ENCODE measurements around the gene REV3L. TPM values are rescaled to one million over a fixed set of nuclear protein-coding genes. Genes with fewer than 3 reads are reported as not detected.

REV3L gene
- total and polyA plus RNA-seq, 2 donors (not counting 3 experiments of a cell fraction or from before 2014, with no cell fraction given), result 6.0 to 22.7 TPM

DNA sequence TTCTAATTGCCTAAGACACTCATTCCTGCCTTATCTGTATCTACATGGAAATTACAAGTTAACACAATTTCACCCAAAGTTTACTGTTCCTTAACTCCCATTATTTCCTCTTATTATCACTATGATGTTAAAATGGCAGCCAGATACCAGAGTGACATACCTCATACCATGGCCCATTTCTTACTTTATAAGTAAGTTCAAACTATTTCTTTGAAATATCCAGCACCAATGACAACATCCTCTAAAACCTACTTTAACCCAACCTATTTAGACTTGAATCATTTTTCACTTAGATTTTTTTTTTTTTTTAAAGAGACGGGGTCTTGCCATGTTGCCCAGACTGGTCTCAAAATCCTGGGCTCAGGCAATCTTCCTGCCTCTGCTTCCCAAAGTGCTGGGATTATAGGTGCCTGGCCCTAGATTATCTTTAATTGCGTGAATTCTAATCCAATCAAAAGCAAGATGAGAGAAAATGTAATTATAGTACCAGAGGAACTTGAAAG lies 10.0 kb downstream of the REV3L start:
- no peaks in the 10 kb centered on the region for H3K9me3 ChIP-seq (replicated peaks; ENCODE audit: control insufficient read depth, insufficient read depth, low read length)
- dilution Hi-C loops (cut with MboI; ENCODE audit: extremely low pct_ligation_motif_present, low sequenced_read_pairs), result no loop called here
- peaks cover 51% of the 10 kb centered on the region for H3K79me2 ChIP-seq (ENCODE audit: control insufficient read depth, insufficient read depth, low read length)
- ChIA-PET POLR2A (no interaction called here), CTCF (no interaction called here)
- TF ChIP-seq MYC (IDR thresholded peaks at IDR 0.05; ENCODE audit: low read depth, low read length) (no peak), POLR2A (IDR thresholded peaks at IDR 0.05; ENCODE audit: low read depth, low read length) (no peak), GATA2 (IDR thresholded peaks at IDR 0.05; ENCODE audit: insufficient read depth, insufficient read length, low read depth, low read length) (no peak), FOS (IDR thresholded peaks at IDR 0.05; ENCODE audit: borderline replicate concordance, insufficient read depth, low read length) (no peak)
- H4K20me1 ChIP-seq (replicated peaks; ENCODE audit: control insufficient read depth, extremely low read depth, insufficient read depth, low read length), result no peaks in the 10 kb centered on the region
- no peak overlapping the region for H3K4me3 ChIP-seq (replicated peaks in 1 of 3; ENCODE audit: insufficient read depth in 1 of 3, low read depth in 1 of 3, low read length in 3 of 3)
- FAIRE-seq (no peak), DNase-seq (ENCODE audit: low read depth, low spot score) (no peak)
- peaks cover 22% of the 10 kb centered on the region for H3K4me1 ChIP-seq (ENCODE audit: control insufficient read depth, extremely low read depth, insufficient read depth, low read length)
- H3K36me3 ChIP-seq (ENCODE audit: control insufficient read depth in 2 of 2, extremely low read depth in 1 of 2, insufficient read depth in 2 of 2, low read length in 2 of 2), result no peaks in the 10 kb centered on the region
- H3K9ac ChIP-seq (replicated peaks; ENCODE audit: extremely low read depth, insufficient read depth, low read length), result no peak overlapping the region
- BruUV-seq (replicated peaks), result no TSS peak
- no peak overlapping the region for H3K4me2 ChIP-seq (ENCODE audit: insufficient read depth, low read length)
- no peaks in the 10 kb centered on the region for H3K9me1 ChIP-seq (replicated peaks; ENCODE audit: control insufficient read depth, extremely low read depth, insufficient read depth, low read length)
- H3K27ac ChIP-seq (ENCODE audit: insufficient read depth, low read depth, low read length), result no peak overlapping the region
- intact Hi-C loops (cut with micrococcal nuclease), result no loop called here
- no peaks in the 10 kb centered on the region for H3K27me3 ChIP-seq (ENCODE audit: control insufficient read depth in 2 of 2, insufficient read depth in 2 of 2, low read length in 2 of 2)
- H2AFZ ChIP-seq (ENCODE audit: low read depth, low read length), result no peak overlapping the region

- no peaks in the 10 kb centered on the region for H3K9me3 ChIP-seq (replicated peaks; ENCODE audit: control insufficient read depth, insufficient read depth, low read length)
- peaks cover 20% of the 10 kb centered on the region for H3K4me1 ChIP-seq (ENCODE audit: control insufficient read depth, extremely low read depth, insufficient read depth, low read length)
- TF ChIP-seq, protein P1, sequence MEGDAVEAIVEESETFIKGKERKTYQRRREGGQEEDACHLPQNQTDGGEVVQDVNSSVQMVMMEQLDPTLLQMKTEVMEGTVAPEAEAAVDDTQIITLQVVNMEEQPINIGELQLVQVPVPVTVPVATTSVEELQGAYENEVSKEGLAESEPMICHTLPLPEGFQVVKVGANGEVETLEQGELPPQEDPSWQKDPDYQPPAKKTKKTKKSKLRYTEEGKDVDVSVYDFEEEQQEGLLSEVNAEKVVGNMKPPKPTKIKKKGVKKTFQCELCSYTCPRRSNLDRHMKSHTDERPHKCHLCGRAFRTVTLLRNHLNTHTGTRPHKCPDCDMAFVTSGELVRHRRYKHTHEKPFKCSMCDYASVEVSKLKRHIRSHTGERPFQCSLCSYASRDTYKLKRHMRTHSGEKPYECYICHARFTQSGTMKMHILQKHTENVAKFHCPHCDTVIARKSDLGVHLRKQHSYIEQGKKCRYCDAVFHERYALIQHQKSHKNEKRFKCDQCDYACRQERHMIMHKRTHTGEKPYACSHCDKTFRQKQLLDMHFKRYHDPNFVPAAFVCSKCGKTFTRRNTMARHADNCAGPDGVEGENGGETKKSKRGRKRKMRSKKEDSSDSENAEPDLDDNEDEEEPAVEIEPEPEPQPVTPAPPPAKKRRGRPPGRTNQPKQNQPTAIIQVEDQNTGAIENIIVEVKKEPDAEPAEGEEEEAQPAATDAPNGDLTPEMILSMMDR (IDR thresholded peaks at IDR 0.05; ENCODE audit: extremely low read depth in 1 of 2, insufficient read depth in 1 of 2, low read depth in 1 of 2, low read length in 2 of 2), result no peak
- TF ChIP-seq MYC (IDR thresholded peaks at IDR 0.05; ENCODE audit: low read depth, low read length), result no peak
- no peak for TF ChIP-seq POLR2AphosphoS5 (IDR thresholded peaks at IDR 0.05; ENCODE audit: insufficient read depth, low read depth, low read length)
- TF ChIP-seq FOS (IDR thresholded peaks at IDR 0.05; ENCODE audit: borderline replicate concordance, insufficient read depth, low read length), result no peak
- TF ChIP-seq GATA2 (IDR thresholded peaks at IDR 0.05; ENCODE audit: insufficient read depth, insufficient read length, low read depth, low read length), result no peak
- TF ChIP-seq EZH2 (IDR thresholded peaks at IDR 0.05; ENCODE audit: borderline replicate concordance, low read depth, low read length, severe bottlenecking), result no peak
- DNase-seq (ENCODE audit: low read depth, low spot score) (no peak), FAIRE-seq (no peak)
- no peak overlapping the region for H3K4me2 ChIP-seq (ENCODE audit: insufficient read depth, low read length)
- H3K27ac ChIP-seq (ENCODE audit: insufficient read depth, low read depth, low read length), result no peak overlapping the region
- H4K20me1 ChIP-seq (replicated peaks; ENCODE audit: control insufficient read depth, extremely low read depth, insufficient read depth, low read length), result no peaks in the 10 kb centered on the region
- ChIA-PET CTCF (interaction anchor here (0.7 kb wide), 1 partner anchor 206 kb away, joined by 3 read pairs; no protein-coding TSS in a partner anchor), POLR2A (no interaction called here)
- no peaks in the 10 kb centered on the region for H3K9me1 ChIP-seq (replicated peaks; ENCODE audit: control insufficient read depth, extremely low read depth, insufficient read depth, low read length)
- BruUV-seq (replicated peaks), result no TSS peak
- dilution Hi-C loops (cut with MboI; ENCODE audit: extremely low pct_ligation_motif_present, low sequenced_read_pairs) (no loop called here), intact Hi-C loops (cut with micrococcal nuclease) (no loop called here)
- no peak overlapping the region for H3K4me3 ChIP-seq (replicated peaks in 1 of 3; ENCODE audit: insufficient read depth in 1 of 3, low read depth in 1 of 3, low read length in 3 of 3)
- H3K27me3 ChIP-seq (ENCODE audit: control insufficient read depth in 2 of 2, insufficient read depth in 2 of 2, low read length in 2 of 2), result no peaks in the 10 kb centered on the region
- H2AFZ ChIP-seq (ENCODE audit: low read depth, low read length), result no peak overlapping the region
- no peaks in the 10 kb centered on the region for H3K36me3 ChIP-seq (ENCODE audit: control insufficient read depth in 2 of 2, extremely low read depth in 1 of 2, insufficient read depth in 2 of 2, low read length in 2 of 2)
- no peak overlapping the region for H3K9ac ChIP-seq (replicated peaks; ENCODE audit: extremely low read depth, insufficient read depth, low read length)
- peaks cover 44% of the 10 kb centered on the region for H3K79me2 ChIP-seq (ENCODE audit: control insufficient read depth, insufficient read depth, low read length)
These were observed 11.1 kb downstream of the REV3L start for GRCh38 chr6:111471958-111472357.

Data from endothelial cell of umbilical vein (primary cell).